Ovary (tissue), 9 donors: ENCODE results near the gene KRT73. TPM values are rescaled to one million over a fixed set of nuclear protein-coding genes. Genes with fewer than 3 reads are reported as not detected.

ENCODE experiments used
- DNase-seq, 5 donors: peaks; one replicate each; pipeline ENCODE4 v3.0.0-alpha.2; 2019 to 2020
- H3K27ac ChIP-seq, 2 donors: fragments of 200-600 bp; one replicate each; pipeline versions ENCODE4 v1.5.1 to v1.8.0; 2019 to 2022
- H3K27me3 ChIP-seq: fragments of 200-600 bp; one replicate; pipeline ENCODE4 v1.8.0; 2022
- H3K36me3 ChIP-seq: fragments of 200-600 bp; sonication (generic); one replicate; pipeline ENCODE4 v1.5.1; 2019
- H3K4me1 ChIP-seq: one replicate; pipeline ENCODE4 v1.8.1; 2013; ENCODE audit warnings: mild to moderate bottlenecking, moderate library complexity; ENCODE audit not compliant: insufficient read depth
- H3K4me3 ChIP-seq: fragments of 200-600 bp; sonication (generic); one replicate; pipeline ENCODE4 v1.5.1; 2017
- H3K9me3 ChIP-seq, 2 donors: fragments of 200-600 bp in 1 of 2; sonication (generic) in 1 of 2; one replicate each; pipeline versions ENCODE4 v1.5.1 to v1.8.1; 2013 to 2019; ENCODE audit warnings: mild to moderate bottlenecking in 1 of 2, moderate library complexity in 1 of 2
- EP300 ChIP-seq: sonication (generic); formaldehyde crosslinking; IDR thresholded peaks from one replicate; pipeline ENCODE4 v1.6.1; 2017; ENCODE audit warnings: antibody characterized with exemption
- POLR2A ChIP-seq: fragments of 450-650 bp; IDR thresholded peaks from one replicate; pipeline ENCODE4 v1.6.1; 2017; ENCODE audit warnings: antibody characterized with exemption, mild to moderate bottlenecking, moderate library complexity
- WGBS, 3 donors: extraction: QIAGEN DNeasy Blood & Tissue Kit in 1 of 3; methylation state at CpG; one replicate each; pipeline versions ENCODE4 v1.1.5 to v1.1.7; 2013 to 2017; 5-methylcytosine and 5-hydroxymethylcytosine counted together
- intact Hi-C, 4 donors: fragments of 100-400 bp; cut with DNase I; formaldehyde crosslinking; loops; one replicate each; pipeline versions ENCODE4 v1.11.0 to v1.15.1; 2022 to 2023
- polyA plus RNA-seq, 2 donors: library from polyadenylated mRNA; stranded (reverse); fragments of 200-250 nt in 1 of 2; fragments of 350-450 nt in 1 of 2; fragmentation: Illumina TruSeq in 1 of 2; extraction: RNeasy Lipid Tissue Mini Kit (QIAGEN cat#74804) in 1 of 2; gene quantifications; one replicate each; pipeline ENCODE4 v1.2.3, GENCODE V29; 2013 to 2014
- total RNA-seq, 7 donors: library from RNA; depleted of rRNA in 2 of 7; stranded (reverse); fragments of >200 nt in 2 of 7; fragmentation: NEBNext Ultra II Directional in 3 of 7; extraction: Animal tissue kit (Norgen Biotek cat#: 25700) in 3 of 7; gene quantifications; one replicate each; pipeline versions ENCODE4 v1.1.0 to v1.2.4, GENCODE V29; 2016 to 2023
- TF ChIP-seq, protein P1 (sequence below), 3 donors: fragments of 450-650 bp in 2 of 3; fragments of 200-600 bp in 1 of 3; IDR thresholded peaks; one replicate each; pipeline versions ENCODE4 v1.5.1 to v1.8.0; 2016 to 2022; ENCODE audit warnings: antibody characterized with exemption in 3 of 3, mild to moderate bottlenecking in 1 of 3
- donor health status: DM: no; HTN: no; CAD: no; lungs with moderate emphysema.
- donor health status: DM: no; HTN: no; CAD: no.
- donor health status: Bipolar disorder and iron deficiency.
- donor health status: DM: yes; HTN: yes; CAD: no.
- donor health status: DM: no; HTN: no; CAD: no.
- donor health status: DM: yes; HTN: yes; CAD: no.

KRT73 gene
- total and polyA plus RNA-seq, 9 donors = not detected

DNA sequence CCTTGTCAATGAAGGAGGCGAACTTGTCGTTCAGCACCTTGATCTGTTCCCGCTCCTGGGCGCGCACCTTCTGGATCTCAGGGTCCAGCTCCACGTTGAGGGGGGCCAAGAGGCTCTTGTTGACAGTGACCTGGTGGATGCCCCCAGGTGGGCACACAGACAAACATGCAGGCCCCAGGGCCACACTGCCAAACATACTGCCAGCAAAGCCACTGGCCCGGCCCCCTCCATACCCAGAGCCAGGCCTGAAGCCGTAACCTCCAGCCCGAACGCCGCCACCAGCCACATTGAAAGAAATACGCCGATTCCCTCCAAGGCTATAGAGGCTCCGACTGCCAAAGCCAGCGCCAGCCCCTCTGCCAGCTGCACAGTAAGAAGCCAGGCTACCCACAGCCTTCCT is 45.1 kb downstream of the KRT73 start:
- Histone ChIP-seq H3K36me3 (no peaks in the 10 kb centered on the region), H3K27me3 (no peaks in the 10 kb centered on the region), H3K27ac (no peak overlapping the region), H3K9me3 (no peaks in the 10 kb centered on the region), H3K4me1 (no peaks in the 10 kb centered on the region), H3K4me3 (no peak overlapping the region)
- WGBS, 3 donors = 87 to 96% (median 95%) methylated on average over 15 of the region's 15 CpGs
- TF ChIP-seq EP300 = no peak
- TF ChIP-seq POLR2A = no peak
- TF ChIP-seq, protein P1, sequence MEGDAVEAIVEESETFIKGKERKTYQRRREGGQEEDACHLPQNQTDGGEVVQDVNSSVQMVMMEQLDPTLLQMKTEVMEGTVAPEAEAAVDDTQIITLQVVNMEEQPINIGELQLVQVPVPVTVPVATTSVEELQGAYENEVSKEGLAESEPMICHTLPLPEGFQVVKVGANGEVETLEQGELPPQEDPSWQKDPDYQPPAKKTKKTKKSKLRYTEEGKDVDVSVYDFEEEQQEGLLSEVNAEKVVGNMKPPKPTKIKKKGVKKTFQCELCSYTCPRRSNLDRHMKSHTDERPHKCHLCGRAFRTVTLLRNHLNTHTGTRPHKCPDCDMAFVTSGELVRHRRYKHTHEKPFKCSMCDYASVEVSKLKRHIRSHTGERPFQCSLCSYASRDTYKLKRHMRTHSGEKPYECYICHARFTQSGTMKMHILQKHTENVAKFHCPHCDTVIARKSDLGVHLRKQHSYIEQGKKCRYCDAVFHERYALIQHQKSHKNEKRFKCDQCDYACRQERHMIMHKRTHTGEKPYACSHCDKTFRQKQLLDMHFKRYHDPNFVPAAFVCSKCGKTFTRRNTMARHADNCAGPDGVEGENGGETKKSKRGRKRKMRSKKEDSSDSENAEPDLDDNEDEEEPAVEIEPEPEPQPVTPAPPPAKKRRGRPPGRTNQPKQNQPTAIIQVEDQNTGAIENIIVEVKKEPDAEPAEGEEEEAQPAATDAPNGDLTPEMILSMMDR (IDR thresholded peaks at IDR 0.05) = no peak
- no peak for DNase-seq
- intact Hi-C loops = loop anchor here in 1 of 4 donors (5.0 to 10.0 kb wide), 2 partner anchors 209 to 284 kb away; partner anchors contain the start of gene KRT85

- Histone ChIP-seq H3K27me3 (no peaks in the 10 kb centered on the region), H3K9me3 (no peaks in the 10 kb centered on the region), H3K36me3 (no peaks in the 10 kb centered on the region), H3K4me3 (no peak overlapping the region), H3K4me1 (no peaks in the 10 kb centered on the region), H3K27ac (no peak overlapping the region)
- WGBS, 3 donors = 89 to 94% (median 90%) methylated on average over 10 of the region's 10 CpGs
- no peak for DNase-seq
- intact Hi-C loops = loop anchor here in 1 of 4 donors (5.0 to 10.0 kb wide), 2 partner anchors 206 to 287 kb away; partner anchors contain the start of gene KRT85
- TF ChIP-seq EP300 (no peak), POLR2A (no peak)
These were observed 47.8 kb downstream of the KRT73 start for GRCh38 chr12:52570511-52570910.

DNA sequence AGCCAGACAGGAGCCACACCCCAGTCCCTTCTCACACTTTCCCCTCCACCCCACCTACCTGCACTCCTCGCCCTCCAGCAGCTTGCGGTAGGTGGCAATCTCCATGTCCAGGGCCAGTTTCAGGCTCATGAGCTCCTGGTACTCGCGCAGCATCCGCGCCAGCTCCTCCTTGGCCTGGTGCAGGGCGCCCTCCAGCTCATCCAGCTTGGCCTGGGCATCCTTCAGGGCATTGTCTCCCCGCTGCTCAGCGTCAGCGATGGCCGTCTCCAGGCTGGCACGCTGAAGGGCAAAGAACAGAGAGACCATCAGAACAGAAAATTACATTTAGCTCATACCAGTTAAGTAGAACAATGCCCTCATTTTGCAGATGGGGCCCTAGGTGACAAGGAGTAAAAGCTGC is 50.2 kb downstream of the KRT73 start:
- H3K36me3 ChIP-seq = no peaks in the 10 kb centered on the region
- WGBS, 3 donors = 90 to 95% (median 93%) methylated on average over 12 of the region's 12 CpGs
- H3K4me1 ChIP-seq = no peaks in the 10 kb centered on the region
- no peaks in the 10 kb centered on the region for H3K9me3 ChIP-seq
- no peak overlapping the region for H3K4me3 ChIP-seq
- no peaks in the 10 kb centered on the region for H3K27me3 ChIP-seq
- no peak overlapping the region for H3K27ac ChIP-seq
- intact Hi-C loops = no loop called here
- TF ChIP-seq, protein P1 (IDR thresholded peaks at IDR 0.05) = no peak
- TF ChIP-seq EP300 (no peak), POLR2A (no peak)
- DNase-seq = no peak

GRCh38 chr12:52566847-52567291 is 51.5 kb downstream of the KRT73 start:
- no peaks in the 10 kb centered on the region for H3K4me1 ChIP-seq
- H3K36me3 ChIP-seq = no peaks in the 10 kb centered on the region
- intact Hi-C loops = no loop called here
- no peaks in the 10 kb centered on the region for H3K27me3 ChIP-seq
- H3K27ac ChIP-seq = no peak overlapping the region
- H3K4me3 ChIP-seq = no peak overlapping the region
- TF ChIP-seq POLR2A (no peak), EP300 (no peak)
- TF ChIP-seq, protein P1 (IDR thresholded peaks at IDR 0.05) = no peak
- no peaks in the 10 kb centered on the region for H3K9me3 ChIP-seq
- WGBS, 3 donors = 41 to 62% (median 57%) methylated on average over 8 of the region's 8 CpGs
- no peak for DNase-seq

DNA sequence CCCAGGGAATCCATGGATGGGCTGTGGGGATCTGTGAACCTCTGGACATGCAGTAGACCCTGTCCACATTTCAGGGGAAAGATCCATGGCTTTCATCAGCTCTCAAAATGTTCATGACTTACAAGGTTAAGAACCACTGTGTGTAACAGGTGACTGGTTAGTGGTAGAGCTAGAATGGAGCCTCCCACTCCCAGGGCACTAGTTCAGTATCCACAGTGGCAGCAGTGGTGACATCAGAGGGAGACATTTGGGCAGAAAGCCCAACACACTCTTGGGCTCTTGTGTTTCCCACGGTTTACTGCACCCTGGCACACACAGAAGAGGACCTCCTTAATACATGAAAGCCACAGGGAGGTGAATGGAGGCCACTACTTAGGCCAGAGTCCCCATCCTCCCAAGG is 53.8 kb downstream of the KRT73 start:
- no peak for DNase-seq
- intact Hi-C loops = no loop called here
- H3K27me3 ChIP-seq = no peaks in the 10 kb centered on the region

More for the DNA sequence above, 53.8 kb downstream of the KRT73 start:
- H3K4me3 ChIP-seq = no peak overlapping the region
- no peaks in the 10 kb centered on the region for H3K4me1 ChIP-seq
- no peaks in the 10 kb centered on the region for H3K36me3 ChIP-seq
- H3K27ac ChIP-seq = no peak overlapping the region
- TF ChIP-seq POLR2A (no peak), EP300 (no peak)
- TF ChIP-seq, protein P1 (IDR thresholded peaks at IDR 0.05) = no peak
- 67 to 69% (median 69%) methylated on average over 1 of the region's 1 CpG for WGBS, 3 donors
- H3K9me3 ChIP-seq = no peaks in the 10 kb centered on the region
